ENCODE measurements around the gene HGFAC.

HGFAC gene

DNA sequence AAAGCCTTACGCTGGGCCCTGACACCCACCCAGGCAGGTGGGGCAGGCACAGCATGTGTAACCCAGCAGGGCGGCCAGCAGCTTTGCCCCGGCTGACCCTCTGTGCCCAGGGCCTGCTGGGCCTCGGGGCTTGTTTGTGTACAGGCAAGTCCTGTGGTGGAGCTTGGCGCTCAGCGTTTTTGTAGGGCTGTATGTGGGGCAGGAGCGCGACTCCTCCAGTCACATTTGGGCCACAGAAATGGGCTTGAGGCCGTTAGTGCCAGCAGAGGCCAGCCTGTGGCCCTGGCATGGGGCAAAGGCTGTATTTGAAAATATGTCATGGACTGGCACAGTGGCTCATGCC lies 14.7 kb upstream of the HGFAC start:
- DNase-seq = no peak

DNA sequence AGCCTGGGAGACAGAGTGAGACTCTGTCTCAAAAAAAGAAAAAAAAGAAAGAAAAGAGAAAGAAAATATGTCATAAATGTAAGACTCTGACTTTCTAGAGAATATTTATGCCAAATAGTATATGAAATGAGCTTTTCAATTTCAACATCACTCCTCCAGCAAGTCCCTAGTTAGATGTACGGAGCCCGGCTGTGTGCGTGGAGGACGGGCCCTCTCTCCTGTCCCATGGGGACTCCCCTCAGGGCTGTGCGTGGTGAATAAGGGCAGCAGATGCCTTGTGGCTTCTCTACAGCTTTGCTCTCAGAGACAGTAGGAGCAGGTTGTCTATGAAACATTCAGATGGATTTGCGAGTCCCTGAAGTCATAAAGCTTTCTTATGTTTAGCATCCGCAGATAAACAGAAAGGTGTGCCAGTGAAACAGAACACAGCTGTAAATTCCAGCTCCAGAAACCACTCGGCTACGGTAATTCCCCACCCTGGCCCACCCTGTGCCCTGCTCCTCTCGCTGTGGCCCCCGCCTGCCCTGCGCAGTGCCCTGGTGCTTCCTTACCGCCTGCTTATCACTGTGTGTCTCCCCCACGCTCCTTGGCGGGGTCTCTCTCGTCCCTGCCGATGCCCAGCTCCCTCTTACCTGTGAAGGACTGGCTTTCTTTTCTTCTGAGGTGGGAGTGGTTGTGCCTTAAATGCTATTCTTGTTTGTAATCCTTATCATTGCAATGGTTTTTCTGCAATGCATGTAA lies 13.9 kb upstream of the HGFAC start:
- no peak for DNase-seq

- DNase-seq = no peak
Measured at GRCh38 chr4:3429651-3430050, 12.1 kb upstream of the HGFAC start.

DNA sequence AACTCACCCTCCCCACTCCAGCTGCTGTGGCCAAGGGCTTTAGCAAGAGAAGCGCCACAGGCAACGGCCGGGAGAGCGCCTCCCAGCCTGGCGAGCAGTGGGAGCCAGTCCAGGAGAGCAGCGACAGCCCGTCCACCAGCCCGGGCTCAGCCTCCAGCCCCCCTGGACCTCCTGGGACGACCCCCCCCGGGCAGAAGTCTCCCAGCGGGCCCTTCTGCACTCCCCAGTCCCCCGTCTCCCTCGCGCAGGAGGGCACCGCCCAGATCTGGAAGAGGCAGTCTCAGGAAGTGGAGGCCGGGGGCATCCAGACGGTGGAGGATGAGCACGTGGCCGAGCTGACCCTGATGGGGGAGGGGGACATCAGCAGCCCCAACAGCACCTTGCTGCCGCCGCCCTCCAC lies 11.2 kb upstream of the HGFAC start:
- no peak for DNase-seq

- no peak for DNase-seq
Measured at GRCh38 chr4:3431446-3431993, 10.2 kb upstream of the HGFAC start.

DNA sequence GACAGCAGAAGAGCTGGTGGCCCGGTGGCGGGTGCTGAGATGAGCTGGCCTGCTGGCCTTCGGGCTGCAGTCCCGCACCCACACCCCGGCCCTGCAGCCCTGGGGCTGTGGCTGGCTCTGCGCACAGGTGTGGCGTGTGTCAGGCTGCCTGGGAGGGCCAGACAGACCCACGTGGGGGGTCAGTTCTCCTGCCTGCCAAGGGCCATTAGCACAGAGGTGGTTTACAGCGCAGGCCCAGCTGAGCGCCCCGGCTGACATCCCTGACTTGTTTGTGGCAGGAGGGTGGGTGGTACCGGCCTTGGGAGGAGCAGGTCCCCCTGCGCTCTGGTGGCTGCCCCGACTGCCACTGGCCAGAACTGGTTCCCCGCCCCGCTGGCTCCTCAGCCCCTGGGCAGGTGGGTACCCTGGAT lies 9.4 kb upstream of the HGFAC start:
- DNase-seq = no peak

- no peak for DNase-seq
Measured at GRCh38 chr4:3433138-3433869, 8.5 kb upstream of the HGFAC start.

GRCh38 chr4:3434881-3435685 lies 6.7 kb upstream of the HGFAC start:
- no peak for DNase-seq

DNA sequence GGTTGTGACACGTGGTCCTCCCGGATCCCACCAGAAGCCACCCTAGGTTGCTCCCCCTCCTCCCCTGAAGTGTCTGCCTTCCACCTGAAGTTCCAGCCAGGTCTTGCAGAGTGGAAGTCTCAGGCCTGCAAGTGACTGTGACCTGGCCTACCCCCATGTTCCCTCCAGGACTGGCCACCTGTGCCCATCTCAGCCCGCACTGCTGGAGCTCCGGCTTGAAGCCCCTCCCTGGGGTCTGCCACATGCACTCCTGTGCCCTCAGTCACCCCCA lies 6.1 kb upstream of the HGFAC start:
- no peak for DNase-seq

DNA sequence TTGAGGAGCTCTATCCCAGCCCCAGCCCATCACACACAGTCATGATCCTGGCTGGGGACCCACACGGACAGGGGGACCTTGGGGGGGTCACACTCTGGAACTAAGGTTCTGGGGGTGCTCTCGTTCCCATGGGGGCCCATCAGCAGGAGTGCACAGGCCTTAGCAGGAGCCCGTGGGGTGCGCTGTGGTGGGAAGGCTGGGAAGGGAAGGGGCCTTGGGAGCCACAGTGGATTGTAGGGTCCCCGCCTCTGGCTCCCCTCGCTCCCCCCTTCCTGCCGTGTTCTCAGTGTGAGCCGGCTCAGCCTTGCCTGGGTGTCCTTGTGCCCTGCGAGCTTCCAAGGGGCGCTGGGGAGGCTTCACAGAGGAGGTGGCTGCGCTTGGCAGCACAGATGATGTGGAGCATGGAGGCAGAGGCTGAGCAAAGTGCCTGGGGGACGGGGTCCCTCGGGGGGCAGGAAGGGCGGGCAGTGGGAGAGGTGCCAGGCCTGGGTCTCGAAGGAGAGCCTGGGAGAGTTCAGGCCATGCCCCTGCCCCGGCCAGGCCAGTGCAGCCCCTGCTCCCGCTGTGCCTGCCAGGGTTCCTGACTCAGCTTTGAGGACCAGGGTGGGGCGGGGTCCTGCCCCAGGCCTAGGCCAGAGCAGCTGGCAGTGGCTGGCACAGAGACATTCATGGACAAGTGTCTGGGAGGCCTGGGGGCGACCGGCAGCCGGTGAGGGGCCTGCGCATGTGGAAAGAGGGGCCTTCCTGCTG lies 5.5 kb upstream of the HGFAC start:
- no peak for DNase-seq

- no peak for DNase-seq
Measured at GRCh38 chr4:3436798-3437581, 4.8 kb upstream of the HGFAC start.

DNA sequence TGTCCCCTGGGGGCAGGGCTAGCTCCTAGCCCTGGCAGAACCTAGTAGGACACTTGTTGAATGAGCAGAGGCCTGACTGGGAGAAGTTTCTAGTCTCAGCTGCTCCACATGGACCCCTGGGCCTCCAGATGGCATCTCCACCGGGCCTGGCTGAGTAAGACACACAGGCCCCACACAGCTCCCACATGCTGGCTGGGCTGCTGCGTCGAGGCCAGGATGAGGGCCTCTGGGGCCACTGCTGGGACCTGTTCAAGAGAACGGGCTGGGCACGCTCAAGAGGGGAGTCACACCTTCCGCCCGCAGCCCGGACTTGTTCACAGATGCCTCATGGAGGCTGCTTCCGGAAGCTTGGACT lies 4.2 kb upstream of the HGFAC start:
- no peak for DNase-seq

DNA sequence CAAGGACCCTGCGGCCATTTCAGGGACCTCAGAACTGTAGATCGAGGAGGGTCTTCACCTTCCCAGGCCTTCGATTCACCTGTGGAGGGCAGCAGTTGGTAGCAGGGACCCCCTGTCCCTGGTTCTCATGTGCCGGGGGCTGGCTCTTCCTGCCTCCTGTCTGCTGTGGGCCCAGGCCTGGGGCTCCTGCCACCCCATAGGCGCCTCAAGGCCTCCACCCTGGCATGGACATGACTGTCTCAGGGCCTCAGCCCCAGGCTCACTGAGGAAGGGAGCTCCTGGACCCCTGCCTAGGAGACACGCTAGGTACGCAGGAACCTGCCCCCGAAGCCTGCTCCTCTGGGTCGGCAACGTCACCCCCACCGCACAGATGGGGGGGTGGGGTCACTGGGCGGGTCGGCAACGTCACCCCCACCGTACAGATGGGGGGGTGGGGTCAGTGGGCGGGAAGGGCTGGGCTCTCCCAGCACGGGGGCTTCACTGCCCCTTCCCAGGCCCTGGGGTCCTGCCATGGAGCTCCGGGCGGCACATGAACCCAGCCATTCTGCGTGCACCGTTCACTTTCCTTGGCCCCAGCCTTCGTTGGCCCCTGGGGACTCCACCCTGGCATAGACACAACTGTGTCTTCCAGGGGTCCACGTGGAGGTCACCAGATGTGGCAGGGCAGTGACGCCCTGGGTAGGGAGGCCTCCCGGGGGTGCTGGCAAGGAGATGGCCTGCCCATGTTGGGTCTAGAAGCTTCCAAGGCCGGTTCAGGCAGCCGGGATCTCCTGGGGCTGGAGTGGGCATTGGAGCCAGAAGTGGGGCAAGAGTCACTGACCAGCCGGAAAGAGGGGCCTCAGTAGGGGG lies 3.5 kb upstream of the HGFAC start:
- no peak for DNase-seq

DNA sequence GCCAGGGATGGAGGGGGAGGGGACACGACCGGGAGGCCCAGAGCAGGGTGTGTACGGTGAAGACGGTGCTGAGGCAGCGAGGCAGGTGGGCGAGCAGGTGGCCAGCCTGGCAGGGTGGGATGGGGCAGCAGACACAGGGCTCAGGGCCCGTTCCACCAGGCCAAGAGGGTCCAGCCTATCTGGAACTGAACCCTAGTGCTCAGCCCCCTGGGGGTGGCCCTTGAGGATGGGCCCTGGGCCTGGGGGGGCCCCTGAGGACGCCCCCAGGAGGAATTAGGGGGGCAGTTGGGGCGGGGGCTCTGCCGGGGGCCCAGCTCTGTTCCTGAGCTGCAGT lies 3.0 kb upstream of the HGFAC start:
- DNase-seq = no peak

GRCh38 chr4:3439391-3439790 lies 2.4 kb upstream of the HGFAC start:
- no peak for DNase-seq

DNA sequence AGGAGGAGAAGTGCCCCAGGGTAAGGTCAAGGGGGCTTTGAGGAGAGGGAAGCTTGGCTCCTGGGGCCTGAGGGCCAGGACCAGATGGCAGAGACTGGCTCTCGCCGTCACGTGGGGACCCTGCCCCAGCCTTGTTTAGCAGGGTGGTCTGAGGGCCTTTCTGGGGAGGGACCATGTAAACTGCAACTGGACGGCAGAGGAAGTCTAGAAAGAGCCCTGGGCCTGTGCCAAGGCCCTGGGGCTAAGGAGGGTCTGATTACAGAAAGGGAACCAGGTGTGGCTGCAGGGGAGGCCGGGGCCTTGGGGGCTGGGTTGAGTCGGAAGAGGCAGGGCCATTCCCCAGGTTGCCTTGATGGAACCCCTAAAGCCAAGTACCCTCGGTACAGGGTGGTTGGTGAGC lies 1.8 kb upstream of the HGFAC start:
- no peak for DNase-seq

DNA sequence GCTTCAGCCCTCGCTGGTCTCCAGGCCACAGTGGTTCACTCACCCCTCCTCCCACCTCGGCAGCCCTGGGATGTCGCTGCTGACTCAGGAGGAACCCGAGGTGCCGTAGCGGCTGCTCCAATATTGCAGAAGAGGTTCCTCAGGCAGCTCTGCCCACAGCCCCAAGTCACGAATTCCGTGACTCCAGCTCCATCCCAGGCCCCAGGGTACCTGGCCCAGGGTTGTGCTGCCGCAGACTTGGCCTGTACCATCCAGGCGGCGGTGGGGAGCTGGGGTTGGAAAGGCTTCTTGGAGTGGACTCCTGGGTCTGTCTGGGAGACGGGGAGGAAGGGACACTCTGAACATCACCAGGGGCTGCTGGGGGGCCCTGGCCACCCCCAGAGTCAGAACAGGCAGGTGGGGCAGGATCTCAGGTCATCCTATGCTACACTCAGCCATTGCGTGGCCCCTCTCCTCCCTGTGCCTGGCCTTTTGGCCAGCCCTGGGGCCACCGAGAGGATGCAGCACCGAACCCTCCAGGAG lies 728 bp upstream of the HGFAC start:
- DNase-seq = no peak

DNA sequence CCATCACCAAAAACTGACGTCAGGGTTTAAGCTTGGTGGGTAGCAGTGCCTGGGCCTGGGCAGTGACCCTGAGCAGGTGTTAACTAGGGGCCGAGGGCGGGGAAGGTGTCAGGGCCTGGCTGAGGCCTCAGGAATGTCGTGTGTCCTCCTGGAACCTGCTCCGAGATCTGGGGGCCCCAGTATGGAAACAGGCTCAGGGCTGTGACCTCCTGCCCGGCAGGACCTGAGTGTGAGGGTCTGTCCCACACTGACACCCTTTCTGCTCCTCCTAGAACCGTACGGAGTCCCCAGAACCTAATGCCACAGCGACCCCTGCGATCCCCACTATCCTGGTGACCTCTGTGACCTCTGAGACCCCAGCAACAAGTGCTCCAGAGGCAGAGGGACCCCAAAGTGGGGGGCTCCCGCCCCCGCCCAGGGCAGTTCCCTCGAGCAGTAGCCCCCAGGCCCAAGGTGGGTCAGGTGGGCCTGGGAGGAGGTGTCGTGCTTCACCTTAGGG lies 741 bp downstream of the HGFAC start:
- DNase-seq = no peak

DNA sequence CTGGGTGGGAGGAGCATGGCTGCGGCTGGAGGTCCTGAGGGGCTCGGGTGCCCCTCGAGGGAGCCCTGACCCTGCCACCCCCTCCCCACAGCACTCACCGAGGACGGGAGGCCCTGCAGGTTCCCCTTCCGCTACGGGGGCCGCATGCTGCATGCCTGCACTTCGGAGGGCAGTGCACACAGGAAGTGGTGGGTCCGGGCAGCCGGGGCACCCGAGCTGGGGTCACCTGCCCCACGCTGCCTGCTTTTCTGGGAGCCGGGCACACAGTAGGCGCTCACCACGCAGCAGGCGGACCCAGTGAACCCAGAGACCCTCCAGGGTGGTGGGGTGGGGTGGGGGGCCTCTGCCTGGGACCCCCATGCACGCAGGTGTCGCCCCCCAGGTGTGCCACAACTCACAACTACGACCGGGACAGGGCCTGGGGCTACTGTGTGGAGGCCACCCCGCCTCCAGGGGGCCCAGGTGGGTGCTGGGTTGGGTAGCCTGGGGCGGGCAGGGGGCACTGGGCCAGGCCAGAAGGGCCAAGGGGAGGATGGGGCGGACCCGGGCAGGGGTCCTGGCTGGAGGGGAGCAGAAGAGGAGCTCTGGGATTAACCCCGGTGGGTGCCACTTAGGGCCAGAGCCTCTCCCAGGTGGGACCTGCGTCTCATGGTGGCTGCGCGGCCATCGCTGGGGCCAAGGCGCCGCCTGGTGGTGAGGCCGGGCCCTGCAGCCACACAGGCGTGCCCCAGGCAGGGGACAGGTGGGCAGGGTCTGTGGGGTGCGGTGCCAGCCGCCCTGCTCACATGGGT lies 1.4 kb downstream of the HGFAC start:
- DNase-seq = peak; percentile 54

GRCh38 chr4:3443750-3444309 lies 2.1 kb downstream of the HGFAC start:
- DNase-seq = no peak

Data from NCI-H82 (cell line).